G401 (cell line): ENCODE results near the gene PIP4K2A. TPM values are rescaled to one million over a fixed set of nuclear protein-coding genes. Genes with fewer than 3 reads are reported as not detected.
"Not testable (repeated sequence)": the region's sequence is repeated elsewhere in the genome, so short reads cannot be mapped to it uniquely, and the experiment has no call there.

Experiments
- DNase-seq: peaks from one replicate; pipeline ENCODE4 v3.0.0-alpha.2; 2015; ENCODE audit warnings: low spot score
- in situ Hi-C: cut with HindIII; loops from 2 replicates; pipeline ENCODE4 v1.10.0; 2016; ENCODE audit warnings: low sequenced_read_pairs, mixed read lengths
- total RNA-seq: library from RNA; depleted of rRNA; stranded (reverse); fragments of >200 nt; shearing (Covaris generic); gene quantifications from 2 replicates; pipeline ENCODE4 v1.2.3, GENCODE V29; 2014

The PIP4K2A gene
- total RNA-seq, 1 experiment from 2014 or later: 39.2 TPM

GRCh38 chr10:22552888-22553378 is 161.4 kb downstream of the PIP4K2A start:
- in situ Hi-C loops: no loop called here
- DNase-seq: peak; percentile 34

GRCh38 chr10:22551681-22552365 is 162.6 kb downstream of the PIP4K2A start:
- in situ Hi-C loops: no loop called here

GRCh38 chr10:22550732-22551131 is 163.6 kb downstream of the PIP4K2A start:
- DNase-seq: peak; percentile 21
- in situ Hi-C loops: no loop called here

More at GRCh38 chr10:22551681-22552365, 162.6 kb downstream of the PIP4K2A start:
- DNase-seq: no peak

- in situ Hi-C loops: no loop called here
- DNase-seq: no peak
Measured at GRCh38 chr10:22548344-22548743, 166.0 kb downstream of the PIP4K2A start.

GRCh38 chr10:22545643-22546042 is 168.7 kb downstream of the PIP4K2A start:
- no peak for DNase-seq
- in situ Hi-C loops: no loop called here

GRCh38 chr10:22544325-22545068 is 169.9 kb downstream of the PIP4K2A start:
- in situ Hi-C loops: no loop called here
- DNase-seq: no peak

- in situ Hi-C loops: no loop called here
- DNase-seq: no peak
Measured at GRCh38 chr10:22542773-22543172, 171.6 kb downstream of the PIP4K2A start.

GRCh38 chr10:22541900-22542299 is 172.5 kb downstream of the PIP4K2A start:
- in situ Hi-C loops: no loop called here

GRCh38 chr10:22539579-22540298 is 174.6 kb downstream of the PIP4K2A start:
- in situ Hi-C loops: no loop called here
- no peak for DNase-seq

More at GRCh38 chr10:22541900-22542299, 172.5 kb downstream of the PIP4K2A start:
- DNase-seq: no peak

- in situ Hi-C loops: no loop called here
- no peak for DNase-seq
Measured at GRCh38 chr10:22537810-22538209, 176.6 kb downstream of the PIP4K2A start.

- in situ Hi-C loops: no loop called here
- no peak for DNase-seq
Measured at GRCh38 chr10:22536620-22537019, 177.8 kb downstream of the PIP4K2A start.

- no peak for DNase-seq
- in situ Hi-C loops: no loop called here
Measured at GRCh38 chr10:22534849-22535604, 179.4 kb downstream of the PIP4K2A start.

GRCh38 chr10:22531441-22531840 is 182.9 kb downstream of the PIP4K2A start:
- DNase-seq: no peak
- in situ Hi-C loops: no loop called here

- DNase-seq: no peak
- in situ Hi-C loops: no loop called here
Measured at GRCh38 chr10:22531008-22531407, 183.4 kb downstream of the PIP4K2A start.

- DNase-seq: no peak
- in situ Hi-C loops: no loop called here
Measured at GRCh38 chr10:22527520-22527919, 186.9 kb downstream of the PIP4K2A start.

GRCh38 chr10:22524333-22524732 is 190.0 kb downstream of the PIP4K2A start:
- in situ Hi-C loops, DNase-seq: not testable (repeated sequence)

- DNase-seq, in situ Hi-C loops: not testable (repeated sequence)
Measured at GRCh38 chr10:22520645-22521044, 193.7 kb downstream of the PIP4K2A start.

- in situ Hi-C loops: no loop called here
- DNase-seq: no peak
Measured at GRCh38 chr10:22518167-22518724, 196.1 kb downstream of the PIP4K2A start.

- in situ Hi-C loops: no loop called here
- no peak for DNase-seq
Measured at GRCh38 chr10:22515009-22515408, 199.4 kb downstream of the PIP4K2A start.
